Measurements from ENCODE around the gene TBXA2R.

The TBXA2R gene

DNA sequence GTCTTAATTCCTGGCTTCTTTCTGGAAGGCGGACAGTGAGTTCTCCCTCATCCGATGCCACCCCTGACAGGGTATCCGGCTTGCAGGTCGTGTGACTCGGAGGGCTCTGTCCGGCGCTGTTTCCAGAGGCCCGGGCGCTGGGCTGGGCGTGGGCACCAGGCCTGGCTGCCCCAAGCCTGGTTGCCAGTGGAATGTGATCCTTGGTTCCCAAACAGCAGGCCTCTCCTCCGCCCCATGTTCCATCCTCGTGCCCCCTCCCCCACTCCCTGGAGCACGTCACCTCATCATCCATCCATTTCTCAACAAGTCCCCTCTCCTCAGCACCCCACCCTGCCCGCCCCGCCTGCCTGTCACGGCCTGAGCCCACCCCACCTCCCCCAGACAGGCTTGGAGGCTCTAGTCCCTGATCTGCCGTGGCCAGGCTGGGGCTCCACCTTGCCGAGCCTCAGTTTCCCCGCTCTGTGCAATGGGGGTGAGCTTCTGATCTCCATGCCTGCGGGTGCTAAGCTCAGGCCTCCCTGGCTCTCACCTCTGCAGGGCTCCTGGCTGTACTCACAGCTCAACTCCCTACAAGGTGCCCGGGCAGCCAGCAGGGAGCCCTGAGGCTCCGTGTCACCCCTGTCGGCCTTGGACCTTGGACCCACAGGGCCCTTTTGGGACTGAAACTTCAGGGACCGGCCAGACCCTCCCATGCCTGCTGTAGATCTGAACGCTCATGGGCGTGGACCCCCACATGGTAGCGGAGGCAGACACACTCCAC, 2.3 kb downstream of the TBXA2R start:
- no peak for FAIRE-seq
- TF ChIP-seq, protein P1, sequence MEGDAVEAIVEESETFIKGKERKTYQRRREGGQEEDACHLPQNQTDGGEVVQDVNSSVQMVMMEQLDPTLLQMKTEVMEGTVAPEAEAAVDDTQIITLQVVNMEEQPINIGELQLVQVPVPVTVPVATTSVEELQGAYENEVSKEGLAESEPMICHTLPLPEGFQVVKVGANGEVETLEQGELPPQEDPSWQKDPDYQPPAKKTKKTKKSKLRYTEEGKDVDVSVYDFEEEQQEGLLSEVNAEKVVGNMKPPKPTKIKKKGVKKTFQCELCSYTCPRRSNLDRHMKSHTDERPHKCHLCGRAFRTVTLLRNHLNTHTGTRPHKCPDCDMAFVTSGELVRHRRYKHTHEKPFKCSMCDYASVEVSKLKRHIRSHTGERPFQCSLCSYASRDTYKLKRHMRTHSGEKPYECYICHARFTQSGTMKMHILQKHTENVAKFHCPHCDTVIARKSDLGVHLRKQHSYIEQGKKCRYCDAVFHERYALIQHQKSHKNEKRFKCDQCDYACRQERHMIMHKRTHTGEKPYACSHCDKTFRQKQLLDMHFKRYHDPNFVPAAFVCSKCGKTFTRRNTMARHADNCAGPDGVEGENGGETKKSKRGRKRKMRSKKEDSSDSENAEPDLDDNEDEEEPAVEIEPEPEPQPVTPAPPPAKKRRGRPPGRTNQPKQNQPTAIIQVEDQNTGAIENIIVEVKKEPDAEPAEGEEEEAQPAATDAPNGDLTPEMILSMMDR (IDR thresholded peaks at IDR 0.05; ENCODE audit: insufficient read depth, missing control alignments) = no peak
- DNase-seq (ENCODE audit: insufficient read length, low spot score) = no peak

DNA sequence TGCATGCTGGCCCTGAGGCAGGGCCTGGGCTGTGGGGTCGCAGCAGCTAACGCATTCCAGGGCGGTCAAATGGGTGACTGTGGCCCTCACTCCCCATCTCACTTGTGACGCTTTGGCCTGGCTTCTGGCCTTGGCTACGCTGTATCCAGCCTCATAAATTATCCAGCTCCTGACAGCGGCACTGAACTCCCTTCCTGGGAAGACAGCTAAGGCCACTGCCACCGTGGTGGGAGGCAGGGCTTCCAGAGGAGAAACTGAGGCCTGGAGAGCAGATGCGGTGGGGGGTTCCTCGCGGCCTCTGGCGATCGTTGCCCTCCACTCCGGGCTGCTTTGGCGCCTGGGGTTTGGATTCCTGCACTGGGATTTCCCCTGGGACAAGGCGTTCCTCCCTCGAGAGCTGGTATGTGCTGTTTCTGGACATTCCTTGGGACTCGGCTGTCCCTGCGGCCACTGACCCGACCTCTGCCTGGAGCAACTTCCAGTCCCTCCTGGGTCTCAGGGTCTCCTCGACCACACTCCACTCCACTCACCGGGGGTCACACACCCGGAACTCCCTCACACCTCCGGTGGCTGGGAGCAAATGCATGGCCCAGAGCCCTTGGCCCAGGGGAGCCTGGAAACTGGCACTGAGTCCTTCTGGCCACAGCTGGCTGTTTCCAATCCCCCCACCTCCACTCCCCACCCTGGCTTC, 3.4 kb downstream of the TBXA2R start:
- no peak for DNase-seq (ENCODE audit: insufficient read length, low spot score)
- FAIRE-seq = no peak
- TF ChIP-seq, protein P1 (IDR thresholded peaks at IDR 0.05; ENCODE audit: insufficient read depth, missing control alignments) = no peak

DNA sequence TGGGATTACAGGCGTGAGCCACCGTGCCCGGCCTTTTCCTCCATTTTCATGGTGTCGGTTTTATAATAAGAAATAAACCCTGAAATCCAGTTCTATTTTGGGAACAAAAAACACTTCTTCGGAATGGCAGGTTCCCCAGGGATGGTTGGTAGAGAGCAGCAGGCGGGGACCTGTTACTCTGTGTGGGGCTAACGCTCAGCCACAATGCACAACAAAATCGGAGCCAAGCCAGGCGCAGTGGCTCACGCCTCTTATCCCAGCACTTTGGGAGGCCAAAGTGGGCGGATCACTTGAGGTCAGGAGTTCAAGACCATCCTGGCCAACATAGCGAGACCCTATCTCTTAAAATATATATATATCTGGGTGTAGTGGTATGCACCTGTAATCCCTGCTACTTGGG, 5.7 kb downstream of the TBXA2R start:
- no peak for FAIRE-seq
- TF ChIP-seq, protein P1 (IDR thresholded peaks at IDR 0.05; ENCODE audit: insufficient read depth, missing control alignments) = no peak

DNA sequence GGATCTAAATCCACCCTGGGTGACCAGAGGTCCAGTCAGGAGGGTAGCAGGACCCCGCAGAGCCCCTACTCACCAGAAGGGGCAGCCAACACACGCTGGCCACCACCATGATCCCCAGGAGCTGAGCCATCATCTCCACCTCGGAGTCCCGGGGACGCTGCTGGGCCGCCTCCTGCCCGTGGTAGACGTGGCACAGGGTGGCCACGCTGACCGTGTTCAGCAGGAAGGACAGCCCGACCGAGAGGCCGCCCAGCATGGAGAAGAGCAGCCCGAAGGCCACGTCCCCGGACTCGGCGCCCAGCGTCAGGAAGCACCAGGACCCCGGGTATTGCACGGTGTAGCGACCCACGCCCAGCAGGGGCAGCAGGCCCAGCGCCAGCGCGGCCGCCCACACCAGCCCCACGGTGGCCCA, 6.9 kb downstream of the TBXA2R start:
- TF ChIP-seq, protein P1 (IDR thresholded peaks at IDR 0.05; ENCODE audit: insufficient read depth, missing control alignments) = no peak
- no peak for FAIRE-seq
- no peak for DNase-seq (ENCODE audit: insufficient read length, low spot score)

More for the DNA sequence above, 5.7 kb downstream of the TBXA2R start:
- DNase-seq (ENCODE audit: insufficient read length, low spot score) = no peak

DNA sequence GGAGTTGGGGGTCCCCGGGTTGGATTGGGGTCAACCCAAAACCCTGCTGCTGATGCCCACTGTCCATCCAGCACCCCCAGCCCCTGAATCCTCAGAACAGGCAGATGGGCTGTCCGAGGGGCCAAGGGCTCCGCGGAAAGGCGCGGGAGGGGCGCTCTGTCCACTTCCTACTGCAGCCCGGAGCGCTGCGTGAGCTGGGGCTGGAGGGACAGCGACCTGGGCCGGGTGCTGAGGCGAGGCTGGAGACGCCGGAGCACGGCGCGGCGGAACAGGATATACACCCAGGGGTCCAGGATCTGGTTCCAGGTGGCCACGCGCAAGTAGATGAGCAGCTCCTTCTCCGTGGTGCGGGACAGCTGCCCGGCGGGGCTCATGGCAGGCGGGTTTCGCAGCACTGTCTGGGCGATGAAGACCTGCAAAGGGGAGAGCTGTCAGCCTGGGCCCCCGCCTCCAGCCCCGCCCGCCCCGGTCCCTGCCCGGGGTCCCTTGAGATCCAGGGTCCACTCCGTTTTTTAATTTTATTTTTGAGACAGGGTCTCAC, 11.1 kb downstream of the TBXA2R start:
- TF ChIP-seq, protein P1 (IDR thresholded peaks at IDR 0.05; ENCODE audit: insufficient read depth, missing control alignments) = no peak
- DNase-seq (ENCODE audit: insufficient read length, low spot score) (no peak), FAIRE-seq (no peak)

DNA sequence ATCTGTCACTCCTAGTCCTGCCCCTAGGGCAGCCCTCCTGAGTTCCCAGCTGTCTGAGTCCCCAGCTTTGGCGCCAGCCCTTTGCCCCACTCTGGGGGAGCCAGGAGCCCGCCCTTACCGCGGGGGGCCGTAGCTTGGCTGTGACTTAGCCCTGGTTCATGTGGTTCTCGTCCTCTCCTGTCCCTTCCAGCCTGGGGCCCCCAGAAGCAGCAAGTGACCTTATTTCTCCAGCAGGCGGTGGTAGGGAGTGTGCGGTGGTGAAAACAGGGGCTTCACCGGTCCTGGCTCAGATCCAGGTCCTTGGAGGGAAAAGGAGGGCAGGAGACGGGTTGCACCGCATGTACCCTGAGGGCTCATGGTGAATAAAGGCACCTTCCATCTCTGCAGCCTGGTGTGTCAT, 13.5 kb downstream of the TBXA2R start:
- no peak for DNase-seq (ENCODE audit: insufficient read length, low spot score)
- no peak for FAIRE-seq
- TF ChIP-seq, protein P1 (IDR thresholded peaks at IDR 0.05; ENCODE audit: insufficient read depth, missing control alignments) = no peak

Measured in D721Med (cell line).